Activated naive CD8-positive, alpha-beta T cell treated with anti-CD3 and anti-CD28 coated beads, Interleukin-2, amount 50 U/mL, for 16 hours (primary cell): Measurements from ENCODE around the gene PPM1J.

Source experiments
- DNase-seq: peaks from one replicate; pipeline ENCODE4 v3.0.0-alpha.2; 2020; ENCODE audit warnings: low read depth, low spot score

The PPM1J gene

GRCh38 chr1:112704934-112705627 is 10.1 kb downstream of the PPM1J start:
- DNase-seq: no peak

- no peak for DNase-seq
These were observed 10.7 kb downstream of the PPM1J start for GRCh38 chr1:112704391-112704933.

GRCh38 chr1:112703706-112704105 is 11.4 kb downstream of the PPM1J start:
- DNase-seq: no peak

- DNase-seq: no peak
These were observed 12.5 kb downstream of the PPM1J start for GRCh38 chr1:112702420-112703261.

- no peak for DNase-seq
These were observed 13.1 kb downstream of the PPM1J start for GRCh38 chr1:112702067-112702395.

- no peak for DNase-seq
These were observed 13.7 kb downstream of the PPM1J start for GRCh38 chr1:112701227-112702066.

GRCh38 chr1:112700290-112701226 is 14.6 kb downstream of the PPM1J start:
- peak; percentile 28 for DNase-seq

GRCh38 chr1:112699425-112700144 is 15.5 kb downstream of the PPM1J start:
- DNase-seq: no peak

GRCh38 chr1:112698366-112699310 is 16.5 kb downstream of the PPM1J start:
- no peak for DNase-seq

- no peak for DNase-seq
These were observed 17.3 kb downstream of the PPM1J start for GRCh38 chr1:112697781-112698201.

GRCh38 chr1:112696578-112697314 is 18.4 kb downstream of the PPM1J start:
- no peak for DNase-seq

GRCh38 chr1:112695276-112695675 is 19.9 kb downstream of the PPM1J start:
- DNase-seq: no peak

- DNase-seq: no peak
These were observed 20.7 kb downstream of the PPM1J start for GRCh38 chr1:112694363-112694929.

GRCh38 chr1:112693821-112694220 is 21.3 kb downstream of the PPM1J start:
- no peak for DNase-seq

- no peak for DNase-seq
These were observed 22.5 kb downstream of the PPM1J start for GRCh38 chr1:112692681-112693080.

GRCh38 chr1:112689842-112690237 is 25.3 kb downstream of the PPM1J start:
- no peak for DNase-seq

GRCh38 chr1:112689196-112689841 is 25.8 kb downstream of the PPM1J start:
- no peak for DNase-seq
